ENCODE measurements around the gene AQP12A.

The AQP12A gene

GRCh38 chr2:240687045-240687740, 4.5 kb upstream of the AQP12A start:
- Histone ChIP-seq H3K4me3 (ENCODE audit: insufficient read depth, low read length, poor library complexity, severe bottlenecking) (no peak overlapping the region), H3K27ac (ENCODE audit: low read depth, low read length) (no peak overlapping the region), H3F3A (ENCODE audit: insufficient read depth) (no peaks in the 10 kb centered on the region), H3K79me2 (ENCODE audit: insufficient read depth, low read length) (no peaks in the 10 kb centered on the region), H3K36me3 (ENCODE audit: low read length) (no peaks in the 10 kb centered on the region), H2AFZ (ENCODE audit: low read depth, low read length, severe bottlenecking) (no peak overlapping the region), H3K9ac (ENCODE audit: low read length) (no peak overlapping the region), H3K4me2 (ENCODE audit: low read depth, low read length, poor library complexity, severe bottlenecking) (no peak overlapping the region), H3K9me2 (replicated peaks; ENCODE audit: insufficient read depth, low read length) (no peaks in the 10 kb centered on the region), H3K27me3 (ENCODE audit: low read length) (no peaks in the 10 kb centered on the region), H3K9me3 (ENCODE audit: insufficient read depth, low read length) (no peaks in the 10 kb centered on the region), H4K20me1 (ENCODE audit: low read depth, low read length) (no peaks in the 10 kb centered on the region)
- TF ChIP-seq EZH2phosphoT487 (conservative IDR thresholded peaks at IDR 0.05; ENCODE audit: low read length) = no peak
- TF ChIP-seq, protein P1, sequence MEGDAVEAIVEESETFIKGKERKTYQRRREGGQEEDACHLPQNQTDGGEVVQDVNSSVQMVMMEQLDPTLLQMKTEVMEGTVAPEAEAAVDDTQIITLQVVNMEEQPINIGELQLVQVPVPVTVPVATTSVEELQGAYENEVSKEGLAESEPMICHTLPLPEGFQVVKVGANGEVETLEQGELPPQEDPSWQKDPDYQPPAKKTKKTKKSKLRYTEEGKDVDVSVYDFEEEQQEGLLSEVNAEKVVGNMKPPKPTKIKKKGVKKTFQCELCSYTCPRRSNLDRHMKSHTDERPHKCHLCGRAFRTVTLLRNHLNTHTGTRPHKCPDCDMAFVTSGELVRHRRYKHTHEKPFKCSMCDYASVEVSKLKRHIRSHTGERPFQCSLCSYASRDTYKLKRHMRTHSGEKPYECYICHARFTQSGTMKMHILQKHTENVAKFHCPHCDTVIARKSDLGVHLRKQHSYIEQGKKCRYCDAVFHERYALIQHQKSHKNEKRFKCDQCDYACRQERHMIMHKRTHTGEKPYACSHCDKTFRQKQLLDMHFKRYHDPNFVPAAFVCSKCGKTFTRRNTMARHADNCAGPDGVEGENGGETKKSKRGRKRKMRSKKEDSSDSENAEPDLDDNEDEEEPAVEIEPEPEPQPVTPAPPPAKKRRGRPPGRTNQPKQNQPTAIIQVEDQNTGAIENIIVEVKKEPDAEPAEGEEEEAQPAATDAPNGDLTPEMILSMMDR (IDR thresholded peaks at IDR 0.05; ENCODE audit: insufficient read depth, low read length, poor library complexity, severe bottlenecking) = no peak

DNA sequence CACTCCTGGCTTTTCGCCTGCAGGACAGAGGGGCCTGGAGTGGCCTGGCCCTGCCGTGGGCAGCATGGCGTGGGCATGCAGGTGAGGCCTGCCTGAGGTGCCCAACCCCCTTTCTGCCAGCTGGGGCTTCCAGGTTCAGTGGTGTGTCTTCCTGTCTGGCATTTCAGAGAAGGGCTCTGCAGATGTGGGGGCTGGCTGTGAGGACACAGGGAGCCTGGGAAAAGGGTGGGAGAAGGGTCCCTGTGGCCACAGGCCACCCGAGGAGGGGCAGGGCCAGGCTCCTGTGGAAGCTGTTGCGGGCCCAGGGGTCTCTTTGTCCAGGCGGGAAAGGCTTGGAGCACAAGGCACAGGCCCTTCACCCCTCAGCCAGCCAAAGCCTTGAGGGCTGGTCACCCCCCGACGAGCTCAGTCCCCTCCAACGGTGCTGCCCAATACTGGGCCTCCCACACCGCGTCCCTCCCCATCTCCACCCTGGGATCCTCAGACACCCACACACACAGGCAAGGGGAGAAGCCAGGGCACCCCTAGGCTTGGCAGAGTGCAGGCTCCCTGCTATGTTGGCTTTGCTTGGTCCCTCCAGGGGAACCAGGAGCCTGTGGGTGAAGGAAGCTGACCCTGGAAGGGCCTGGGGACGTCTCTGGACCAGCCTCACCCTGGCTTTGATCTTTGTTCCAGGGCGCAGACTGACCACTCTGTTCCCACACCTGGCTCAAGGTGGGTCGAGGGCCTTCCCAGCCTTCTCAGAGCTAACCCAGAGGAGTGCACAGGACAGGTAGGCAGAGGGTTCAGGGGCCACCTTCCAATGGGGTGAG, 3.7 kb upstream of the AQP12A start:
- Histone ChIP-seq H3F3A (ENCODE audit: insufficient read depth) (no peaks in the 10 kb centered on the region), H3K4me3 (ENCODE audit: insufficient read depth, low read length, poor library complexity, severe bottlenecking) (no peak overlapping the region), H3K9me3 (ENCODE audit: insufficient read depth, low read length) (no peaks in the 10 kb centered on the region), H2AFZ (ENCODE audit: low read depth, low read length, severe bottlenecking) (no peak overlapping the region), H3K27ac (ENCODE audit: low read depth, low read length) (no peak overlapping the region), H3K9me2 (replicated peaks; ENCODE audit: insufficient read depth, low read length) (no peaks in the 10 kb centered on the region), H3K27me3 (ENCODE audit: low read length) (no peaks in the 10 kb centered on the region), H4K20me1 (ENCODE audit: low read depth, low read length) (no peaks in the 10 kb centered on the region), H3K79me2 (ENCODE audit: insufficient read depth, low read length) (no peaks in the 10 kb centered on the region), H3K4me2 (ENCODE audit: low read depth, low read length, poor library complexity, severe bottlenecking) (no peak overlapping the region), H3K9ac (ENCODE audit: low read length) (no peak overlapping the region), H3K36me3 (ENCODE audit: low read length) (no peaks in the 10 kb centered on the region)
- TF ChIP-seq, protein P1 (IDR thresholded peaks at IDR 0.05; ENCODE audit: insufficient read depth, low read length, poor library complexity, severe bottlenecking) = no peak
- no peak for TF ChIP-seq EZH2phosphoT487 (conservative IDR thresholded peaks at IDR 0.05; ENCODE audit: low read length)

GRCh38 chr2:240688553-240688919, 3.1 kb upstream of the AQP12A start:
- Histone ChIP-seq H3F3A (ENCODE audit: insufficient read depth) (no peaks in the 10 kb centered on the region), H3K9me3 (ENCODE audit: insufficient read depth, low read length) (no peaks in the 10 kb centered on the region), H3K27me3 (ENCODE audit: low read length) (no peaks in the 10 kb centered on the region), H3K4me3 (ENCODE audit: insufficient read depth, low read length, poor library complexity, severe bottlenecking) (no peak overlapping the region), H3K4me2 (ENCODE audit: low read depth, low read length, poor library complexity, severe bottlenecking) (no peak overlapping the region), H4K20me1 (ENCODE audit: low read depth, low read length) (no peaks in the 10 kb centered on the region), H3K27ac (ENCODE audit: low read depth, low read length) (no peak overlapping the region), H2AFZ (ENCODE audit: low read depth, low read length, severe bottlenecking) (no peak overlapping the region), H3K79me2 (ENCODE audit: insufficient read depth, low read length) (no peaks in the 10 kb centered on the region), H3K9me2 (replicated peaks; ENCODE audit: insufficient read depth, low read length) (no peaks in the 10 kb centered on the region), H3K36me3 (ENCODE audit: low read length) (no peaks in the 10 kb centered on the region), H3K9ac (ENCODE audit: low read length) (no peak overlapping the region)
- TF ChIP-seq, protein P1 (IDR thresholded peaks at IDR 0.05; ENCODE audit: insufficient read depth, low read length, poor library complexity, severe bottlenecking) = no peak
- no peak for TF ChIP-seq EZH2phosphoT487 (conservative IDR thresholded peaks at IDR 0.05; ENCODE audit: low read length)
